Duodenal mucosa (tissue), 2 donors: Measurements from ENCODE around the gene NEUROG1.
"Not testable (repeated sequence)": the region's sequence is repeated elsewhere in the genome, so short reads cannot be mapped to it uniquely, and the experiment has no call there.

Source experiments
- H3K27ac ChIP-seq: one replicate; pipeline ENCODE4 v1.7.0; 2013; ENCODE audit warnings: low read depth, low read length
- H3K27me3 ChIP-seq, 2 donors: one replicate each; pipeline ENCODE4 v1.7.0; 2013; ENCODE audit warnings: low read length in 2 of 2, control low read depth in 1 of 2; ENCODE audit not compliant: insufficient read depth in 2 of 2, control insufficient read depth in 1 of 2
- H3K36me3 ChIP-seq, 2 donors: one replicate each; pipeline ENCODE4 v1.7.0; 2013; ENCODE audit warnings: low read length in 2 of 2, control low read depth in 1 of 2; ENCODE audit not compliant: insufficient read depth in 2 of 2, control insufficient read depth in 1 of 2
- H3K4me1 ChIP-seq, 2 donors: one replicate each; pipeline ENCODE4 v1.7.0; 2013; ENCODE audit warnings: low read length in 2 of 2, control low read depth in 1 of 2; ENCODE audit not compliant: insufficient read depth in 2 of 2, control insufficient read depth in 1 of 2
- H3K4me3 ChIP-seq, 2 donors: one replicate each; pipeline ENCODE4 v1.7.0; 2013; ENCODE audit warnings: low read length in 2 of 2, low read depth in 1 of 2
- H3K9ac ChIP-seq, 2 donors: one replicate each; pipeline ENCODE4 v1.7.0; 2013; ENCODE audit warnings: low read length in 2 of 2, low read depth in 1 of 2
- H3K9me3 ChIP-seq, 2 donors: one replicate each; pipeline ENCODE4 v1.7.0; 2013; ENCODE audit warnings: low read length in 2 of 2, control low read depth in 1 of 2; ENCODE audit not compliant: control insufficient read depth in 1 of 2

The NEUROG1 gene

DNA sequence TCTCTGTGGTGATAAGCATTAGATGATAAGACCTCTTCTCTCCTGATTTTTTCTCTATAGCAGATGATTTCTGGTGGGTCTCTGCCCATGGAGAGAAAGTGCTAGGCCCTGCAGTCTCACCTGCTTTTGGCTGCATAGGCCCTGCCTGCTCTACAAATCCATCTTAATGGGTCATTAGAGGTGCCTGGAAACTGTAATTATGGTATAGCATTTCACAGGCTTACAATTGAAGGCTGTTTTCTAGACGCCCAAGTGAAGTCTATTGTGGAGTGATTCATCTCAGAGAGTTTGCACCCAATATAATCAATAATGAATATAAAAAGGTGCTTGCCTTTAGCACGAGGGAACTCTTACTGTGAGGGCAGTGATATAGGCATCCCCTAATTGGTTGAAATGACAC is 33.8 kb downstream of the NEUROG1 start:
- no peak overlapping the region for H3K27ac ChIP-seq
- H3K4me1 ChIP-seq, result no peaks in the 10 kb centered on the region
- no peak overlapping the region for H3K9ac ChIP-seq
- peaks cover 15 to 31% of the 10 kb centered on the region in 2 donors for H3K27me3 ChIP-seq
- H3K36me3 ChIP-seq, result no peaks in the 10 kb centered on the region
- no peaks in the 10 kb centered on the region for H3K9me3 ChIP-seq
- no peak overlapping the region for H3K4me3 ChIP-seq

DNA sequence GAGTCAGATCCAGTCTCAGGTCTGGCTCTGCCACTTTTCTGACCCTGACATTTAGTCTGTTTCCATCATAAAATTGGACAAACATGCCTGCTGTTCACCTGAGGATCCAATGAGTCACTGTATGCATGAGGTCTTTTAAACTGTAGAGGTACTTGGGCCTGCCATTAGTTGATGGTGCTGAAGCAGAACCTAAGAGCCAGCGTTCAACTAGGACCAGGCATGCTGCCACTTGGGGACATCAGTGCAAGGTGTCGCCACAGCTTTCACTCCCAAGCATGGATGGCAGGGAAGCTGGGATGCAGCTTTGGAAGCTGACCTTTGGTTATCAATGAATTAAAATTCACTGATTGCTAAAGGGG is 37.1 kb downstream of the NEUROG1 start:
- Histone ChIP-seq H3K27me3 (peaks cover 12 to 34% of the 10 kb centered on the region in 2 donors), H3K9ac (no peak overlapping the region), H3K4me1 (no peaks in the 10 kb centered on the region), H3K27ac (no peak overlapping the region), H3K4me3 (no peak overlapping the region), H3K36me3 (no peaks in the 10 kb centered on the region), H3K9me3 (no peaks in the 10 kb centered on the region)

DNA sequence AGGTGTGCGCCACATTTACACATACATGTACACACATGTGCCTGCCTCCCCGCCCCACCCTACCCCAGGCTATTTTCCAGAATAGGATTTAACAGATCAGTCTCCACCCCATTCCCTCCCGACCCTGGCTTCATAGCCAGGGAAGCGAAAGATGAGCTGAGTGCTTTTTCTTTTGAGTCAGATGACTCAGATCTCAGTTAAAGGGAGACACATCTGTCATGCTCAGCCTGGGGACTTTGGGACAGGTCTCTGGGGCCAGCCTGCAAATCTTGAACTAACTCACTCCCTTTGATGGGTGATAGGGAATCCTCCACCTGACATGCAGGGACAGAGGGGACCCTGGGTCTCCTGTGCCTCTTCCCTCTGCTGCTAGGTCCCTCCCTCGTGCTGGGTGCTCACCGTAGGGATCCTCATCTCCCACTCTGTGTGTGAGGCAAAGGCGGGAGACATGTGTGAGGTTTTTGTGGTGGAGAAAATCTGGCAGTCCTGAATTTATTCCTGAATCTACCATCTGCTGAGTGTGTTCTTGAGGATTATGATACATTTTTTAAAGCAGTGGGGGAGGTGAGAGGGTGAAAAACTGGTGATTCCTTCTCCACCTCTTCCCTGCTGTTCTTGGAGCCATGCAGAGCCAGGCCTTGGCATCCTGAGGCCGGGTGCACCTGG is 37.7 kb downstream of the NEUROG1 start:
- H3K9me3 ChIP-seq, result no peaks in the 10 kb centered on the region
- no peak overlapping the region for H3K4me3 ChIP-seq
- no peak overlapping the region for H3K9ac ChIP-seq
- peaks cover 16 to 34% of the 10 kb centered on the region in 2 donors for H3K27me3 ChIP-seq
- no peaks in the 10 kb centered on the region for H3K36me3 ChIP-seq
- no peak overlapping the region for H3K27ac ChIP-seq
- H3K4me1 ChIP-seq, result no peaks in the 10 kb centered on the region

DNA sequence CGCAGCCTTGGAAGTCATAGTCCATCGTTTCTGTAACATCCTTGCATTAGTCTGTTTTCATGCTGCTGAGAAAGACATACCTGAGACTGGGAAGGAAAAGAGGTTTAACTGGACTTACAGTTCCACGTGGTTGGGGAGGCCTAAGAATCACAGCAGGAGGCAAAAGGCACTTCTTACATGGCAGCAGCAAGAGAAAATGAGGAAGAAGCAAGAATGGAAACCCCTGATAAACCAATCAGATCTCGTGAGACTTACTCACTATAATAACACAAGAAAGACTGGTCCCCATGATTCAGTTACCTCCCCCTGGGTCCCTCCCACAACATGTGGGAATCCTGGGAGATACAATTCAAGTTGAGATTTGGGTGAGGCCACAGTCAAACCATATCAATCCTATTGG is 40.2 kb downstream of the NEUROG1 start:
- H3K4me1 ChIP-seq, H3K36me3 ChIP-seq, H3K4me3 ChIP-seq, H3K9me3 ChIP-seq, H3K27ac ChIP-seq, H3K9ac ChIP-seq: not testable (repeated sequence)
- peaks cover 40 to 56% of the 10 kb centered on the region in 2 donors for H3K27me3 ChIP-seq

DNA sequence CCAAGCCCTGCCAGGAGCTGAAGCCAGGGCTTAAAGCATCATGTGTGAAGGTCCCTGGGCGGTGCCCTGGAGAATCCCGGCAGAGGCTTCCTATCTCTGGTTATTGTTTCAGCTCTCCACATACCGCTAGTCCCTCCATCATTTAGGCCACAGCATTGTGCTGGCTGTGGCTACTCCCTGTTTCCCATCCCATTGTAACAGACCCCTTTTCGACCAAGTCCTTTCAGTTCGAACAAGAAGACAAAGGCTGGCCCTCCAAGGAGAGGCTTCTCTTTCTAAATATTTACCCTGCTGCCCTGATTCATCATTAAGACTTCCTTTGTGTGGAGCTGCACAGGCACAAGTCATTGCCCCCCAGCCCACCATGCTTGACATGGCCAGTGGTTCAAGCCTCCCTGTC is 41.6 kb downstream of the NEUROG1 start:
- H3K4me3 ChIP-seq, result no peak overlapping the region
- H3K36me3 ChIP-seq, result no peaks in the 10 kb centered on the region
- no peaks in the 10 kb centered on the region for H3K9me3 ChIP-seq
- peaks cover 54 to 69% of the 10 kb centered on the region in 2 donors for H3K27me3 ChIP-seq
- H3K27ac ChIP-seq, result no peak overlapping the region
- H3K4me1 ChIP-seq, result peaks cover 0 to 6% of the 10 kb centered on the region in 2 donors
- H3K9ac ChIP-seq, result no peak overlapping the region

DNA sequence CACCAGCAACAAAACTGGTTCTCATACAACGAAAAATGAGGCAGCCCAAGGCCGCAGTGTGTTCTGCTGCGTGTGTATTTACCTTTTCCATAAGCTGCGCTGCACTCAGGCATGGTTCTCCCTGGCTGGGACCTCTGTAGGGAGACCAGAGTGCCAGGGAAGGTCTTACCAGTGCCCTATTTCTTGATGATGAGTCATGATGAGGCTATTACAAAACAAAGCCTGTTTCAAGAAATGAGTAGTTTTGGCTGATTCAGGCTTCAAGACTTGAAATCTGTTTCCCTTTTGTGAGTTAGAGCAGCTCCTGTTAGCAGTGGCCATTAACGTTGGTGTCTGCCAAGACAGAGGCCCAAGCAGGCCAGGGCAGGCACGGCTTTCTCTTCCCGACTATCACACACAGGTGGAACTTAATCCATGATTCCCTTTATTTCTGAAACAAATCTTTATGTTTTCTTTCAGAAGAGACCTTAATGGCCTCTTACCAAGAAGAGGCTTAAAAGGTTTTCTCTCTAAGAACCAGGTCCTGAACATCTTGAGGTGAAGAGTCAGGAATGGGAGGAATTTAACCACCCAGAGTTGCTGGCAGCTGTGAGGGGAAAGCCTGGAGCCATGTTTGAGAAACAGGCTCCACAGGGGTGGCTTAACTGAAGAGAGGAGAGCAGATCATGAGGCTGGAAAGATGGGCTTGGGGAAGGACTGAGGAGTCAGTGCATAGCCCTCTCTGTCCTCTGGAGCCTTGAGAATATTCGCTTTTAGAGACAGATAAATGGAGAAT is 42.2 kb downstream of the NEUROG1 start:
- no peak overlapping the region for H3K9ac ChIP-seq
- H3K4me1 ChIP-seq, result peaks cover 0 to 9% of the 10 kb centered on the region in 2 donors
- no peaks in the 10 kb centered on the region for H3K36me3 ChIP-seq
- H3K27ac ChIP-seq, result no peak overlapping the region
- peaks cover 54 to 70% of the 10 kb centered on the region in 2 donors for H3K27me3 ChIP-seq
- H3K4me3 ChIP-seq, result no peak overlapping the region
- no peaks in the 10 kb centered on the region for H3K9me3 ChIP-seq

DNA sequence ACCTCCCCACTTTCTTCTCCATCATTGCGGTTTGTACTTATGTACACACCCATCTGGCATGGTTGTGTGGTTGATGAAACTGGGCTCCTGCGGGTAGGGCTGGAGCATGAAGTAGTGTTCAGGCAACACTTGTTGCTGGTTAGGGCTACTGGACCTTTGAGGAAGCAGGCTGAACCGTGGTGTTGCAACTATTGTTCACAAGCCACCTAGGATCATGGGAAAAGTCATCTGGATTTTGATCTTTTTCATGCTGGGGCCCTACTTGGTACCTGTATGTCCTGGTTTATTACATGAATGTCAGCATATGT is 43.5 kb downstream of the NEUROG1 start:
- H3K36me3 ChIP-seq, result no peaks in the 10 kb centered on the region
- H3K27me3 ChIP-seq, result peaks cover 64 to 78% of the 10 kb centered on the region in 2 donors
- H3K4me1 ChIP-seq, result peaks cover 0 to 9% of the 10 kb centered on the region in 2 donors
- H3K9me3 ChIP-seq, result no peaks in the 10 kb centered on the region
- H3K9ac ChIP-seq, result no peak overlapping the region
- no peak overlapping the region for H3K4me3 ChIP-seq
- H3K27ac ChIP-seq, result no peak overlapping the region

DNA sequence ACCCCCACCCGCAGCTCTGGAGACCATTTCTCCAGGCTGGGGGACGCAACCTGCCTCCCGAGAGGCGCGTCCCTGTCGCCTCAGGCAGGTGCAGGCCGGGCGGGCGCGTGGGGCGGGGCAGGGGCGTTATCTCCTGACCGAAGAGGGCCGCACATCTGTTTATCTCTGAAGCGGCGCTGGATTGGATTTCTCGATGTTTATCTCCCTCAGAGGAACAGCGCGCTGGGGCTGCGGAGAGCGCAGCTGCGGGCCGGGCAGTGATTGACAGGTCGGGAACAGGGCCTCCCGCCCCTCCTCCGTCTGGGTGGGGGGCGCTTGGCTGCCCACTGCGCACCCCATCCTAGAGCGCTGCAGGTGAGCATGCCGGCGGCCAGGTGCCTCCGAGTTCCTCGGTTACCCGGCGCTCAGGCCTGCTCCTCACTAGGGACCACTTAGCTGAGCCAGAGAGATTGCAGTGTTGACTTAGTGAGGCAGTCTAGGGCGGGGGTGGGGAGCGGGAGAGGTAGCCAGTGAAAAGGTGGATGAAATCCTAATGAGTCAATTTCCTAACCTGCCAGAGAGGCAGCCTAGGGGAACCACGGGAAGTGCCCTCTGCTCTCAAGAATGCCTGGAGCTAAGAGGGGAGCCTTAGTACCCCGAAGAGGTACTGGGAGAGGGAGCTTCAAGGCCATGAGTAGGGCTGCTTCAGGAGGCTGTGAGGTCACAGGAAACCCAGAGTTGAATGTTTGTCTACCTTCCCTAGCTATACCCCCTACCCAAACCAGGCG is 44.0 kb downstream of the NEUROG1 start:
- peaks cover 69 to 78% of the 10 kb centered on the region in 2 donors for H3K27me3 ChIP-seq
- H3K36me3 ChIP-seq, result no peaks in the 10 kb centered on the region
- H3K27ac ChIP-seq, result no peak overlapping the region
- no peaks in the 10 kb centered on the region for H3K9me3 ChIP-seq
- no peak overlapping the region for H3K4me3 ChIP-seq
- no peak overlapping the region for H3K9ac ChIP-seq
- H3K4me1 ChIP-seq, result peaks cover 0 to 9% of the 10 kb centered on the region in 2 donors

DNA sequence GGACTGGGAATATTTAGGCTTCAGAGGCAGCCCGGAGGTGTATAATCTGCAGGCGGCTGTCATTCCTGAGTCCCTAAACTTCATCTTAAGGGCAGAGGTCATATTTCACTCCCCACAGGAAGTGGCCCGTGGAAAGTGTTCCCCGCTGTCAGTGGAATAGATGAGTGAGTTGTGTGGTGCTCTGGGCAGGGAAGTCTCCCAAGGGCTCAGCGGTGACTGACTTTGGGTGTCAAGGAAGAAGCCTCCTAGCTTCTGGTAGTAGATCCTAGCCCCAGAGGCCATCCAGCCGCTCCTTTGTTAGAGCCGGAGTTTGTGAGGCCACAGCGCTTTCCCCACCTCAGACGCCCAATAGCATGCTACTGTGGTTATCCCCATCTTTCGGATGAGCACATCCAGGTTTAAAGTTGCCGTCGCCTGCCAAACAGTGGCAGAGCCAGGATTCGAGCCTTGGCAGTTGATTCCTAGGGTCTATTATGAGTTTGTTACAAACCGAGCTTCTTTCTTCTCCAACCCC is 44.7 kb downstream of the NEUROG1 start:
- Histone ChIP-seq H3K36me3 (no peaks in the 10 kb centered on the region), H3K27ac (no peak overlapping the region), H3K4me3 (no peak overlapping the region), H3K4me1 (peaks cover 0 to 9% of the 10 kb centered on the region in 2 donors), H3K27me3 (peaks cover 75 to 81% of the 10 kb centered on the region in 2 donors), H3K9me3 (no peaks in the 10 kb centered on the region), H3K9ac (no peak overlapping the region)
